PFSK-1 (cell line): ENCODE data around the gene LNP1. TPM values are rescaled to one million over a fixed set of nuclear protein-coding genes. Genes with fewer than 3 reads are reported as not detected.
A peak's percentile ranks its signal among the peaks of the same experiment; 100 is the strongest.

Source experiments
- FOXP2 ChIP-seq: optimal IDR thresholded peaks from 2 replicates; pipeline ENCODE3; 2011; ENCODE audit warnings: borderline replicate concordance, control low read depth, inconsistent platforms; ENCODE audit not compliant: insufficient read depth; ENCODE audit errors: extremely low read length, extremely low read depth
- POLR2AphosphoS5 ChIP-seq: IDR thresholded peaks from 2 replicates; pipeline ENCODE4 v1.6.1; 2012; ENCODE audit warnings: low read depth, mild to moderate bottlenecking, control low read depth, low read length, moderate library complexity
- SIN3A ChIP-seq: IDR thresholded peaks from 2 replicates; pipeline ENCODE4 v1.6.1; 2012; ENCODE audit warnings: mild to moderate bottlenecking, low read length, moderate library complexity, borderline replicate concordance; ENCODE audit not compliant: insufficient read depth
- TAF1 ChIP-seq: IDR thresholded peaks from 2 replicates; pipeline ENCODE4 v1.6.1; 2012; ENCODE audit warnings: low read length, control low read depth, borderline replicate concordance; ENCODE audit not compliant: insufficient read depth
- polyA plus RNA-seq: library from polyadenylated mRNA; unstranded; fragments of >200 nt; gene quantifications from one replicate; pipeline ENCODE4 v1.2.1, GENCODE V29; 2012; ENCODE audit warnings: low read depth, missing spikeins; ENCODE audit not compliant: insufficient read length
- TF ChIP-seq, protein P1 (sequence below), 2 experiments: IDR thresholded peaks; 2 replicates each; pipeline versions ENCODE4 v1.6.1 to v1.8.0; 2011 to 2012; ENCODE audit warnings: low read depth in 2 of 2, low read length in 2 of 2, control low read depth in 1 of 2, inconsistent platforms in 1 of 2, mild to moderate bottlenecking in 1 of 2, moderate library complexity in 1 of 2; ENCODE audit not compliant: insufficient read depth in 1 of 2

The LNP1 gene, protein sequence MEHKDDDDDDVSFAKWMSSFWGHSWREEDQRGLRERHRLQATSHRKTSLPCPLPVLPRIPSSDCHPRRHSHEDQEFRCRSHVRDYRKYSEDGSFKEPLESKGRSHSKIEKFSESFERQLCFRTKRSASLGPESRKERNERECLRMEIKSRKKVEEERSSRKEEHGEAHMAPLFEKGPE
- 0.87 TPM for polyA plus RNA-seq

DNA sequence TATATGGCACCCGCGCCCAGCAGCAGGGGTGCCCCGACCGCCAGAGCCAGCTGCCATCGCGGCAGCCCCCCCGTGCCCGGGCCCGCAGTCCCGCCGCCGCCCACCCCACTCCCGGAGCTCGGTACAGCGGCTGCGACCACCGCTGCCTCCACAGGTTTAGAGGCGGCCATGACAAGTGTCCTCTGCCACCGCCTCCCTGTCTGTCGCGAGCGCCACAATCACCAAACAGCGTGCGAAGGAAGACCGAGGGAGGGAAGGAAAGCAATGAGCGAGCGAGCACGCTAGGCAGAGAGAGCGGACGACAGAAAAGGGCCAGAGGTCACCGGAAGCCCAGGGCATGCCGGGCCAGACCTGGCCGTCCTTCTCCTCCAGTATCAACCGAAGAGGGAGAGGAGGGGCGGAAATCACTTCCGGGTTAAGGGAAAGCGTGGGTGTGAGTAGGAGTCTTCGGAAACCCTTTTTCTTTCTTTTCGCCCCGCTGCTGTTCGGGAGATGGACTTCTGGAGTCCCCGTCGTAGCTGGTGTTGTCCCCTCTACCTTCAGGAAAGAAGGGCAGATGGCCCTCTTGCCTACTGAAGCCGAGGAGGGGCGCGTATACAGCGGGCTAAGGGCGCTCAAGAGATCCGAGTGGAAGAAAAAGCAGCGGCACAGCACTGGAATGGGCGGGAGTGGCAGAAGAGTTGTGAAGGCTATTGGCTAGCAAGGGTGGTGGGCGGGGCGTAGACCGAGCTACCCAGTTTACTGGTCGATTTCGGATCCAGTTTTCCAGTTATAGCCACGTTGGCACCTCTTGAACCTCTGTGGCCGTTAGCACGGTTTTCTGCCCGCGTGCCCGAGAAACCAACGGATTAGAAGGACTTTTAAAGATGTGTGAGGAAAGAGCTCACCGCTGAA is at the start of gene LNP1, which contains the start of gene TOMM70:
Gene LNP1 (plus strand): TSS at position 760 of the 894 bp plus-strand sequence. CDS start 28,191 bp downstream, outside the sequence.
Gene TOMM70 (minus strand): TSS at position 310 of the 894 bp plus-strand sequence. CDS start 140 bp downstream, at position 170.
- TF ChIP-seq FOXP2 (no peak), TAF1 (peak; percentile 83), POLR2AphosphoS5 (peak; percentile 95), SIN3A (peak; percentile 90; the same call in 1 of the 2 replicates)
- TF ChIP-seq, protein P1, sequence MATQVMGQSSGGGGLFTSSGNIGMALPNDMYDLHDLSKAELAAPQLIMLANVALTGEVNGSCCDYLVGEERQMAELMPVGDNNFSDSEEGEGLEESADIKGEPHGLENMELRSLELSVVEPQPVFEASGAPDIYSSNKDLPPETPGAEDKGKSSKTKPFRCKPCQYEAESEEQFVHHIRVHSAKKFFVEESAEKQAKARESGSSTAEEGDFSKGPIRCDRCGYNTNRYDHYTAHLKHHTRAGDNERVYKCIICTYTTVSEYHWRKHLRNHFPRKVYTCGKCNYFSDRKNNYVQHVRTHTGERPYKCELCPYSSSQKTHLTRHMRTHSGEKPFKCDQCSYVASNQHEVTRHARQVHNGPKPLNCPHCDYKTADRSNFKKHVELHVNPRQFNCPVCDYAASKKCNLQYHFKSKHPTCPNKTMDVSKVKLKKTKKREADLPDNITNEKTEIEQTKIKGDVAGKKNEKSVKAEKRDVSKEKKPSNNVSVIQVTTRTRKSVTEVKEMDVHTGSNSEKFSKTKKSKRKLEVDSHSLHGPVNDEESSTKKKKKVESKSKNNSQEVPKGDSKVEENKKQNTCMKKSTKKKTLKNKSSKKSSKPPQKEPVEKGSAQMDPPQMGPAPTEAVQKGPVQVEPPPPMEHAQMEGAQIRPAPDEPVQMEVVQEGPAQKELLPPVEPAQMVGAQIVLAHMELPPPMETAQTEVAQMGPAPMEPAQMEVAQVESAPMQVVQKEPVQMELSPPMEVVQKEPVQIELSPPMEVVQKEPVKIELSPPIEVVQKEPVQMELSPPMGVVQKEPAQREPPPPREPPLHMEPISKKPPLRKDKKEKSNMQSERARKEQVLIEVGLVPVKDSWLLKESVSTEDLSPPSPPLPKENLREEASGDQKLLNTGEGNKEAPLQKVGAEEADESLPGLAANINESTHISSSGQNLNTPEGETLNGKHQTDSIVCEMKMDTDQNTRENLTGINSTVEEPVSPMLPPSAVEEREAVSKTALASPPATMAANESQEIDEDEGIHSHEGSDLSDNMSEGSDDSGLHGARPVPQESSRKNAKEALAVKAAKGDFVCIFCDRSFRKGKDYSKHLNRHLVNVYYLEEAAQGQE (IDR thresholded peaks at IDR 0.05; ENCODE audit: insufficient read depth in 1 of 2, low read depth in 2 of 2, low read length in 2 of 2): no peak

DNA sequence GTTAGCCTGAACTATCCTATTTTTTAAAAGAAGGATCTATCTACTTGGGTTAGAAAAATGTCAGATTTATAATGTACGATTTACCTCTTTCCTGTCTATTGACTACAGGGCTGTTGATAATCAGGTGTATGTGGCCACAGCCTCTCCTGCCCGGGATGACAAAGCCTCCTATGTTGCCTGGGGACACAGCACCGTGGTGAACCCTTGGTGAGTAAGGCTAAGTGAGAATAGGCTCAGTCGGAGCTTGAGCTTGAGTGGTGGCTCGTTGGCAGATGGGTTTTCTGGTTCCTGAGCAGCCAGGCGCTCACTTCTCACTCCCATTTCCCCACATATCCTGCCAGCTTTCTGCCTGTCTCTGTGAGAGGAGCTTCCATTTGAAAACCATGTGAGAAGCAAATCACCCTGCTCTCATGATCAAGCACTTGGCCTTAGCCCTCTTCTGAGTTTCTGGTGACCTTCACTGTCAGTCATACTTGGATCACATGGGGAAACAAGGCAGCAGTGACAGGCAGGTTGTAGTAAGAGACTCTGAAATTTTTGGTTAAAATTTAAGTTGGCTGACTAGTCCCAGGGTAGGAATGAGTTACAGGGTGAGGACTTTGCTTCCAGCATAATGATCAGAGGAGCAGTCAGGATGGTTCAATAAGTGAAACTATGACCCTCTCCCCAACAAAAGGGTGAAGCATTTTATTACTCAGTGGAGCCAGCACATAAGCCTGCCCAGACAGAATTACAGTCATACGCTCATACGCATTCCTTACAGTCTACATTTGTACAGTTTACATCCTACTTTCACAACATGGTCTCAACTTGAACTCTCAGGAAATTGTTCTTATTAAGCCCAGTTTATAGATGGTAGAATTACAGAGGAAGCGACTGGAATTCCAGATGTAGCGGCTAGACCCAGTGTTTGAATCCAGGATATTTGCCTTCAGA is 48.8 kb upstream of the LNP1 start:
- no peak for TF ChIP-seq SIN3A
- TF ChIP-seq POLR2AphosphoS5: no peak
- TF ChIP-seq, protein P1 (IDR thresholded peaks at IDR 0.05; ENCODE audit: insufficient read depth in 1 of 2, low read depth in 2 of 2, low read length in 2 of 2): no peak
- no peak for TF ChIP-seq FOXP2
- TF ChIP-seq TAF1: no peak

DNA sequence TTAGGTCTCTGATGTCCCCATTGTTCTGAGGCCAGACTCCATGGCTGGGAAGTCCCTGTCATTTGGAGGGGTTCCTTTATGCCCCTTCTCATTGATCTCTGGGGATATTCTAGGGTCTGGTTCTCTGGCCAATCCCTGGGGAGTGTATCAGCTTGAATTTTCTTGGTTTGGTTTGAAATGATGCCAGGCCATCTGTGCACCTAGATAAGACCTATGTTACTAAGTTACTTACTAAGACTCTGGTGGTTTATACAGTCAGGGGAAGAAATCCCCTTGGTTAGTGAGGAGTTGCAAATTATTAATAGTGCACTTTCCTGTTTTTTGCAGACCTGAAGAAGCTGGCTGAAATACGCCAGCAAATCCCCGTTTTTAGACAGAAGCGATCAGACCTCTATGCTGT is 46.5 kb upstream of the LNP1 start:
- no peak for TF ChIP-seq FOXP2
- no peak for TF ChIP-seq POLR2AphosphoS5
- TF ChIP-seq, protein P1 (IDR thresholded peaks at IDR 0.05; ENCODE audit: insufficient read depth in 1 of 2, low read depth in 2 of 2, low read length in 2 of 2): no peak
- no peak for TF ChIP-seq SIN3A
- no peak for TF ChIP-seq TAF1

DNA sequence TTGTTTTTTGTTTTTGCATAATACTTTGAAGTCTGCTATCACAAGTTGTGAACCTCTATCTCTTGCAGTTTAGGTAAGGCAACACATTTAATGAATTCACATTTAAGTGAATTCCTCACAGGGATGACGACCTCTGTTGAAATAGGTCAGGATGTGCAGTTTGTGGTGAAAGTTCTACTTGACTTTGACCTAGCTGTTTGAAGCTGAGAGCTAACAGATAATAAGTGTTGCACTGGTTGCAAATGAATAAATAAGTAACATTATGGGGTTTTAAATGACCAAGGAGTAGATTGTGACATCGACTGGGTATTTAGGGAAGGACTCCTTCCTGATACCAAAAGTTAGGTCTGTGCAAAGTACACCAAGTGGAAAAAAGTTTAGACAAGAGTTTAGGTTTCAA is 42.9 kb upstream of the LNP1 start:
- TF ChIP-seq SIN3A (no peak), TAF1 (no peak)

DNA sequence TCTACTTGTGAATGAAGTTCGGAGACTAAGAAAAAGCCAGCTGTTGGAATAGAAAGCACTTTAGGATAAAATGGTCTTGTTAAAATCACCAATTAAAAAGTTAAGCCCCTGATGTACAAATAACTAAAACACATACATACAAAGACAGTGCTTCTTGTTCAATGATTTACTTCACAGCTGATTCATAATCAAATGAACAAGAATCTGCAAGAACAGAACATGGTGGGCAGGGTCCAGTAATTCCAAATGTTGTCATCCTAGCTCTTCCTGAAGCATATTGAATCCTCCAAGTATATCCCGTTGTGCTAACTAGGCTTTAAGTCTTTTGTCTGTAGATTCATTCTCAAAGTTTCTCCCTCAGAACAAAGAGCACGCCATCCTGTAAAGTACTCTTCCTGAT is 42.3 kb upstream of the LNP1 start:
- TF ChIP-seq, protein P1 (IDR thresholded peaks at IDR 0.05; ENCODE audit: insufficient read depth in 1 of 2, low read depth in 2 of 2, low read length in 2 of 2): no peak
- TF ChIP-seq SIN3A: no peak
- no peak for TF ChIP-seq TAF1
- TF ChIP-seq FOXP2: no peak
- TF ChIP-seq POLR2AphosphoS5: no peak
